ENCODE results near the gene LIPA.
"Not testable (repeated sequence)": the region's sequence is repeated elsewhere in the genome, so short reads cannot be mapped to it uniquely, and the experiment has no call there.

Gene LIPA

GRCh38 chr10:89207181-89207800 is 44.3 kb downstream of the LIPA start, which contains the start of gene CH25H:
Gene CH25H (minus strand): TSS chr10:89207317. CDS start chr10:89207292, 25 bp downstream.
- FAIRE-seq: no peak

GRCh38 chr10:89206402-89207180 is 45.0 kb downstream of the LIPA start:
- no peak for FAIRE-seq

GRCh38 chr10:89204621-89205185 is 46.9 kb downstream of the LIPA start:
- no peak for FAIRE-seq

GRCh38 chr10:89203237-89203636 is 48.3 kb downstream of the LIPA start:
- no peak for FAIRE-seq

- no peak for FAIRE-seq
Observed at GRCh38 chr10:89202033-89202425, 49.5 kb downstream of the LIPA start.

DNA sequence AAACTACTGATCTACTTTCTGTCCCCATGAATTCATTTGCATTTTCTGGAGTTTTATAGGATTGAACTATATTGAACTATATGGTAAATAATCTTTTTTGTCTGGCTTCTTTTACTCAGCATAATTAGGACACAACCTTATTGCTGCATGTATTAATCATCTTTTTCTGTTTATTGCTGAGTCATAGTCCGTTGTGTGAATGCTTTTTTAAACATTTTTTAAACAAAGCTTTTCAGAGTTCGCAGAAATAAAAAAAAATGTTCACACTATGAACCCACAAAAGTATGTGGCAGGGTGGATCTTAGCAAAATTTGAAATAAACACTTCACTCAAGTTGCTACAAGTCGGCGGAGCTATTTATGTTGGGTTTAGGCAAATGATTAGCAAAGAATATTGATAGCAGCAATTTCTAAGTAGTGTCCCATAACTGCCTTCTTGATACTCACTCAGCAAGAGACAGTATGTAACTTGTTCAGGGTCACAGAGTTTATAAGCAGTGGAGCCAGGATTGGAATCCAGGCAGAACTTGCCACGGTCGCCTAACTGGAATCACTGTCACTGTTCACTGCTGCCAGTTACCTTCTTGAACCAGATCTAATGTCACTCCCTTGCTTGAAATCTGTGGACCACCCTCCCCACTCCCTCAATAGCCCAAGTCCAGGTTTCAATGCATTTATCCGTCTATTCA is 50.1 kb downstream of the LIPA start:
- no peak for FAIRE-seq

GRCh38 chr10:89197473-89197872 is 54.1 kb downstream of the LIPA start:
- no peak for FAIRE-seq

DNA sequence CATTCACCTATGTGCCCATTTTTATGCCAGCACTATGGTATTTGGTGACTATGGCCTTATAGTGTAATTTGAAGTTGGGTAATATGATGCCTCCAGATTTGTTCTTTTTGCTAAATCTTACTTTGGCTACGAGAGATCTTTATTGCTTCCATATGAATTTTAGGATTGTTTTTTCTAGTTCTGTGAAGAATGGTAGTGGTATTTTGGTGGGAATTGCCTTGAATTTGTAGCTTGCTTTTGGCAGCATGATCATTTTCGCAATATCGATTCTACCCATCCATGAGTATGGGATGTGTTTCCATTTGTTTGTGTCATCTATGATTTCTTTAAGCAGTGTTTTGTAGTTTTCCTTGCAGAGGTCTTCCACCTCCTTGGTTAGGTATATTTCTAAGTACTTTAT is 60.3 kb downstream of the LIPA start:
- not testable (repeated sequence) for FAIRE-seq

DNA sequence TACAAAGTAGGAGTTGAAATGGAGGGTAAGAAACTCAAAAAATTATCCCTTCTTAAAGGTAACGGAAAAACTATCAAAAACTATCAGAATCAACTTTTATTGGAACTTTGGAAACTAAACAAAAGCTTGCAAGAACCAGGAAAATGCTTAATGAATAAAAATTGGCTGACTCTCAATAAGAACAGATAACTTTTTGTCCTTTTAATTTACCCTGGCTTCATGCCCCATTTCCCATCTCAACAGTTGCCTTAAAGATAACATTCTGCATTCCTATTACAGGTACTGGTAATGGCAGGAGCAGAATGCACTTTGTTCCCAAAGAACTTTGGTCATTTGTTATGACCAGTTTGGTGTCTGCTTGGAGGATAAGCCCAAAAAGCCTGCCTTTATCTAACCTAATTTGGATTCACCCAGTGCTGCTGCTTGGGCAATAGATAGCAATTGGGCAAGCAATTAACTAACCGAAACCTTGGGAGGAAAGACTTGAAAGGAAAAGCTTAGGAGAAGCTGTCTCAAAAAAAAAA is 62.3 kb downstream of the LIPA start:
- FAIRE-seq: no peak

DNA sequence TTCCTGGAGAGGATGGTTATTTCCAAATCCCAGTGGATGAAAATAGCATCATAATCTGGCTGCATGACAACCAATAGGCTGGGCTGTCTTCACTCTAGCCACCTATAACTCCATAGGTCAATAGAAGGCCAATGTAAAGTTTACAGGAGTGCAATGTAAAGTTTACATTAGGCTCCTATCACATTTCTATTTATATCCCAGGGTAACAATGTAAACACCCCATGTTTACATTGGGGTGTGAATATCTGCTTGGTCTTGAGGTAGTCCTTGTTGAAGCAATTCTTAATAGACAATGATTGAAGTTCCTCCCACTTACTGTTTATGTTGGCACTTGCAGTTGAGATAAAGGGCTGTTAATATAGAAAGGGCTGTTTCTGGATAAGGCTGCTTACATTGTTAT is 65.9 kb downstream of the LIPA start:
- no peak for FAIRE-seq

DNA sequence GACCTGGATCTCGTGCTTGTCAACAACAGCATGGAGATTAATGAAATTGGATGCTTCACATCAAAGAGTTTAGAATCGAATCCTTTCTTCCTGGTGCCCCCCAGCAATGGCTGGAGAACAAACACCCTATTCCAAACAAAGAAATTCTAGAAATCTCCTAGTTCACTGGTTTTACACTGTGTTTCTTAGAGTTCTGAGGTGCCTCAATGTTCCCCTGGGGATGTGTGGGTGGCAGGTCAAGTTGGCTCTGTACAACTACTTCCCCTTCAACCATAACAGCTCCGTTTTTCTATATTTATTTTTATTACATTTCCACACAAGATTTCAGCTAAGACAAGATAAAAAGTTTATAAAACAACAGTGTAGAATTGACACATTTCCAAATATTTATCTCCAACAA is 66.9 kb downstream of the LIPA start:
- no peak for FAIRE-seq

DNA sequence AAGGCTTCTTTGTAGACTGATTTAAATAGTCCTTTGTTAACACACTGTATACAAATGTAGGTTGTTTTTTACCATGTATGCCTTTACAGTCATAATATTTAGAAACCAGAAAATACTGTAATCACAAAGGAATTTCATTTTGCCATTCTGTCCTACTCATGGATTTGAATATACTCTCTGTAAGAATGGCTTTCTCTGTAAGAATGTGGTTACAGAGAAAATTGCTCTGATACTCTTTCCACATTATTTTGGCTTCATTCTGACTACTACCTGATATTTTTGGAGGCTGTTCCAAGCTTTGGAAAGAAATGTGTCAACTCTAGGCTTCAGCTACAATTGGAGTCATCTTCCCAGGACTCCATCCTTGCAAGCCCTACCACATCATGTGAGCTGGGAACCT is 68.0 kb downstream of the LIPA start:
- FAIRE-seq: no peak

DNA sequence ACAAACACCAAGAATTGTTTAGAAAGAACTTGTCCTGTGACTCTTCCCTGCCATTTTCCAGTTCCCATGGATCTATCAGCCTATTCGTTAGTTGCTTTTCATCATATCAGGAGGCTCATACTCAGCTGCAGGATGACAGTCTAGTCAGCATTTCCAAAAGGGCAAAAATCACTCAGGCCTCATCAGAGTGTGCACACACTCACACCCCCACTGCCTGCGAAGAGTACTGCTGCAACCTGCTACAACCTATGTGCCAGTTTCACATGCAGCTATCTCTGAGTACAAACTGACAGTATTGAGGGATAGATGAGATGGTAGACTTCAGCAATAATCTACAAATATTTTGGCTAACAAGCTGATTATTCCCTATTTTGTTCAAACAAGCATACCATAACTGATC is 68.7 kb downstream of the LIPA start:
- no peak for FAIRE-seq

DNA sequence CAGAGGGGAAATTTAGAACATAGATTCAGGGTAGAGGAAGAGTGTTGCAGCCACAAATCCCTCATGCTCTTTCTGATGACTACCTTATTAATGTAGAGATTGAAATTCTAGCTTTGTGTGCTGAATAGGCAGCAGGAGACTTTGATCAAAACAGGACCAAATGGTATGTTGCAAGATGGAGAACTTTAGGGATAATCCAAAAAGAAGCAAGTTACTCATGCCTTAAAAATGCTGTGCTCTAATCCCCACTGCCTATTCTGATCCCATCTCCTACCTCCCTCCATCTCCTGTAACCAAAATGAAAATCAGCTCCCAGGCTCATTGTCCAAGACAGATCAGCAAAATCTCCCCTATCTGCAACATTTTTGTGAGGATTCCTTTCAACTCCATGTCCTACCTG is 75.8 kb downstream of the LIPA start:
- FAIRE-seq: no peak

DNA sequence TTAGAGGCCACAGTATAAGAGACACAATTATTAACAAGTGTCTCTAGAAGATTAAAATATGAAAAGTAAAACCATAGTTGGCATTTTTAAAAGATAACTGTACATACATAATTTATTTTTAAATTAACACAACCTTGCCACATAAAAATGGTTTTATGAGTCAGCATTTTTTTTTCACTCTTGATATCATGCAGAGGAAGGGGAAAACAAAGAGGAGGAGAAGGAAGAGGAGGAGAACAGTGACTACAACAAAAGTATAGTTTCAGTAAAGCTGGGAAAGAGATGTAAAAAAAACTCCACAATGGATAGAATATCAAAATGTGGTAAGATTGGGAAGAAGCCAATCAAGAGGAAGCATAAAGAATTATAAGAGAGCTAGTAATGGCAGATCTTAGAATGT is 78.5 kb downstream of the LIPA start:
- no peak for FAIRE-seq

DNA sequence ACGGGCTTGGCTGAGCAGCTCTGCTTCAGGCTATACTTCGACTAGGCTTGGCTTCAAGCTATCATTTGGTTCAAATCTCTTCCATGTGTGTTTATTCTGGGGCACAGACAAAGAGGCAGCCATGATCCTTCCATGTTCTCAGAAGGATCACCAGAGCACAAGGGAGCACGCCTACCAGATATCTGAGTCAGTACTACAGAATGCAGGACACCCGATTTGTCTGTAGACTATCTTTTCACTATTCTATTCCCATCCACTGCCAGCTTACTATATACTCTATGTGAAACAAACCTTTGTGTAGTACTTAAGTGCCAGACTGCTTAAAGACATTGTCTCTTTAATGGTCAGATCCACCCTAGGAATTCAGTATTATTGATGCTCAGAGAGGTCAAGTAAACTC is 79.6 kb downstream of the LIPA start:
- no peak for FAIRE-seq

GRCh38 chr10:89171263-89171872 is 80.2 kb downstream of the LIPA start:
- no peak for FAIRE-seq

- FAIRE-seq: not testable (repeated sequence)
Observed at GRCh38 chr10:89168354-89168900, 83.1 kb downstream of the LIPA start.

GRCh38 chr10:89167915-89168314 is 83.7 kb downstream of the LIPA start:
- FAIRE-seq: no peak

- FAIRE-seq: no peak
Observed at GRCh38 chr10:89165923-89166322, 85.7 kb downstream of the LIPA start.

DNA sequence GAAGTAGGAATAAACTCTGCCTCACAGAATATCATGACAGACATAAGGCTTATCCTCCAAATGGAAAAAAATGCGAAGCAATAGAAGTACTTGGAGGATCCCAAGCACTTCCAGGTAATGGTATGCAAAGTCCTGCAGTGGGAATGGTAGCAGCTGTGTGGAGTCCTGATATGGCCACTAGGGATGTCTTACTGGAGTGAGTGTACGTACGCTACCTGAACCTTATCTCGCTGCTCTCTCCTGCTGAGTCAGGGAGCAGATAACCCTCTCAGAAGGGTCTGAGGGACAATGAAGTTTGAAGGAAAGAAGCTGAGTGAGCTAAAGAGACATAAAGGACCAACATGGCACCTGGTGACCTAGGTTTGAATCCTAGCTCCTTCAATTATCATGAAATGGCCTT is 86.7 kb downstream of the LIPA start:
- FAIRE-seq: no peak

DNA sequence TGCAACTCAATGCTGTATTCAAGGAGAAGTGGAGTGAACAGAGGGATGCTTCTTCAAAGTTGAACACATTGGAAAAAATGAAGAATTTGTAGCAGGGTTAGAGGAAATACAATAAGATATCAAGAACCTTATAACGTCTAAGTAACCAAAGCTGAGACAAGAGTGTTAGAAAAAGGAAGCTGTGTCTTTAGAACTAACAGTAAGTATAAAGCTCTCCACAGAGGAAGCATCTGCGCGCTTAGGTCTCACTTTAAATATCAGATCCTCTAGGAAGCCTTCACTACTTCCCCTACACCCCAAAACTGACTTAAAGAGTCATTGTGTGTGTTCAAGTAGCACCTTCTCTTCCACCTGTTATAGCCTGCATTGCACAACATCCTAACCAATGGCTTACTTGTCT is 87.5 kb downstream of the LIPA start:
- no peak for FAIRE-seq

Measured in G401.6 (cell line).